Coronary artery (tissue), 2 donors: ENCODE measurements around the gene ARHGAP45.
A peak's percentile ranks its signal among the peaks of the same experiment; 100 is the strongest.

Experiments
- DNase-seq: peaks from one replicate; pipeline ENCODE4 v3.0.0-alpha.2; 2017; ENCODE audit warnings: low spot score
- H3K27ac ChIP-seq, 2 donors: fragments of 200-600 bp; sonication (generic); one replicate each; pipeline ENCODE4 v1.5.1; 2016 to 2019
- H3K4me3 ChIP-seq: fragments of 200-600 bp; sonication (generic); 2 replicates; pipeline ENCODE4 v1.5.1; 2016; ENCODE audit warnings: mild to moderate bottlenecking, moderate library complexity
- TF ChIP-seq, protein P1 (sequence below): fragments of 200-600 bp; sonication (generic); IDR thresholded peaks from one replicate; pipeline ENCODE4 v1.5.1; 2019; ENCODE audit warnings: antibody characterized with exemption

Gene ARHGAP45

DNA sequence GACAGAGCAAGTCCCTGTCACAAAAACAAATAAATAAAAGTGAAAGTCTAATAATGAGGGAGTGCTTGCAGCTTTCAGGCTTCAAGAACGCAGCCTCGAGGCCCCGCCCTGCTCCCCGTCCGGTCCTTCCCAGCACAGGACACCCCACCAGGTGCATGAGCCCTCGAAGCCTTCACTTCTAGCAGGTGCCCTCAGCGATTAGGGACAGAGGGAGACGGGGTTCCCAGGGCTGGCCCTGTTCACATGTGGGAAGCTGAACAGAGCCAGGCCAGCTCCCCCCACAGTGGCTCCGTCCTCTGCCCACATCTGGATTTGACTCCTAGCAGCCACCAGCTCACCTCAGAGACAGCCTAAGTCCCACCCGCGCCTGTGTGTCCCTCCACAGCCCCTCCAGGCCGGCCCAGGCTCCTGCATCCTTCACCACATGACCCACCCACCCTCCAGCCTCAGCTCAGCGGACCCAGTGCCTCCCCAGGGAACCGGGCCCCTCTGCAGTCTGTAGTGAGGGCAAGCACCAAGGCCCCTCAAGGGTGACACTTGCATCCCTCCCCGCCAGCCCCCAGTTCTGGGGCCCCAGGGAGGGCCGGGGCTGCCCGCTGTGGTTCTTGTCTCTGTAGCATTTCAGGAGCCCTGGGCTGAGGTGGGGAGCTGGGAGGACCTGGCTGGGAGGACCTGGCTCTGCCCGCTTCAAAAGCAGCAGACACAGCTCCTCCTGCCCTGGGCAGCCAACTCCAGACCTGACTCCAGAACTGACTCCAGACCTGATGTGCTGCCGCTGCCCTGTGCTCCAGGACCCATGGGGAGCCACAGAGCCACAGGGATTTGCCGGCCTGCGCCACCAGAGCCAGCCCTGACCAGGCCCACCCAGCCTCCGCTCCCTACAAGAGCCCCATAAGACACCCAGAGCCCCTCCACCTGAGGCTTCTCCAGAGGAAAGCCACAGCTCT is 64.1 kb downstream of the ARHGAP45 start:
- TF ChIP-seq, protein P1, sequence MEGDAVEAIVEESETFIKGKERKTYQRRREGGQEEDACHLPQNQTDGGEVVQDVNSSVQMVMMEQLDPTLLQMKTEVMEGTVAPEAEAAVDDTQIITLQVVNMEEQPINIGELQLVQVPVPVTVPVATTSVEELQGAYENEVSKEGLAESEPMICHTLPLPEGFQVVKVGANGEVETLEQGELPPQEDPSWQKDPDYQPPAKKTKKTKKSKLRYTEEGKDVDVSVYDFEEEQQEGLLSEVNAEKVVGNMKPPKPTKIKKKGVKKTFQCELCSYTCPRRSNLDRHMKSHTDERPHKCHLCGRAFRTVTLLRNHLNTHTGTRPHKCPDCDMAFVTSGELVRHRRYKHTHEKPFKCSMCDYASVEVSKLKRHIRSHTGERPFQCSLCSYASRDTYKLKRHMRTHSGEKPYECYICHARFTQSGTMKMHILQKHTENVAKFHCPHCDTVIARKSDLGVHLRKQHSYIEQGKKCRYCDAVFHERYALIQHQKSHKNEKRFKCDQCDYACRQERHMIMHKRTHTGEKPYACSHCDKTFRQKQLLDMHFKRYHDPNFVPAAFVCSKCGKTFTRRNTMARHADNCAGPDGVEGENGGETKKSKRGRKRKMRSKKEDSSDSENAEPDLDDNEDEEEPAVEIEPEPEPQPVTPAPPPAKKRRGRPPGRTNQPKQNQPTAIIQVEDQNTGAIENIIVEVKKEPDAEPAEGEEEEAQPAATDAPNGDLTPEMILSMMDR, result no peak
- H3K4me3 ChIP-seq, result peak overlapping the region; percentile 76
- peak overlapping the region; percentile 69 to 94 for H3K27ac ChIP-seq
- DNase-seq, result no peak

GRCh38 chr19:1131718-1132551 is 65.0 kb downstream of the ARHGAP45 start:
- Histone ChIP-seq H3K27ac (peak overlapping the region; percentile 69 to 94), H3K4me3 (peak overlapping the region; percentile 76)
- peak; percentile 91 for DNase-seq
- TF ChIP-seq, protein P1, result no peak

DNA sequence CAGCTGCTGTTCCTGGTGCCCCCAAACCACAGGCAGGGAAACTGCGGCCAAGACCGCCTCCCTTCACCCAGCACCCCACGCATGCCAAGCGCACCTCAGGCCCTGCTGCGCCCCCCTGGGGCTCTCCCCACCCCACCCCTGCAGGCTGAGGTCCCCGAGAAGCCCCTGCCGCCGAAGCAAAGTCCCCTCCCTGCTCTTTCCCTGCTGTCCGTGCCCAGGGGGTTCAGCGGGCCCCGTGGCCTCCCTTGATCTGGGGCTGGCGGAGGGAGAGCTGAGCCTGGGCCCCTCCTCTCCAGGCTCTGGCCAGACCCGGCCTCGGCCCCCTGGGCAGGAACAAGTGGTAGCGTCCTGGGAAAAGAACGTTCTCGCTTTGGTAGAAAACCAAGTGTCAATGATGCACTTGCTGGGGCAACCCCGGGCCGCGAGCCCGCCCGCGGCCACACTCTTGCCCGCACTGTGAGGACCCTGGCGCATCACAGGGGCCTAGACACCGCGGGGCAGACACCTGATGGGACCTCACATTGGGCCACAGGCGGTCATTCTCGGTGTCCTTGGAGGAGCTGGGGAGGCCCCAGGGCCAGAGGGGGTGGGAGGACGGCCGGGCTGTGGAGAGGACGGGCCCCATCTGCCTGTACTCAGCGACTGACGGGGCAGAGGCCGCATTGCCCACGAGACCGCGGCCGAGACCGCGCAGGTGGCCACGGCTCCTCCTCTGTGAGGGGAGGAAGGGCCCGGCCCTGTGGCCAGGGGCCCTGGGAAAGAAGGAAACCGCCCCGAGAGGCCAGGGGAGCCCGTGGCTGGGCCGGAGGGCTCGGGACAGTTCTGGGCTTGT is 65.8 kb downstream of the ARHGAP45 start:
- Histone ChIP-seq H3K4me3 (peak overlapping the region; percentile 76), H3K27ac (peak overlapping the region; percentile 69 to 94)
- TF ChIP-seq, protein P1, result no peak
- no peak for DNase-seq

GRCh38 chr19:1133471-1133929 is 66.5 kb downstream of the ARHGAP45 start:
- Histone ChIP-seq H3K27ac (peak overlapping the region; percentile 3 to 94), H3K4me3 (no peak overlapping the region)
- TF ChIP-seq, protein P1, result no peak
- DNase-seq, result no peak

DNA sequence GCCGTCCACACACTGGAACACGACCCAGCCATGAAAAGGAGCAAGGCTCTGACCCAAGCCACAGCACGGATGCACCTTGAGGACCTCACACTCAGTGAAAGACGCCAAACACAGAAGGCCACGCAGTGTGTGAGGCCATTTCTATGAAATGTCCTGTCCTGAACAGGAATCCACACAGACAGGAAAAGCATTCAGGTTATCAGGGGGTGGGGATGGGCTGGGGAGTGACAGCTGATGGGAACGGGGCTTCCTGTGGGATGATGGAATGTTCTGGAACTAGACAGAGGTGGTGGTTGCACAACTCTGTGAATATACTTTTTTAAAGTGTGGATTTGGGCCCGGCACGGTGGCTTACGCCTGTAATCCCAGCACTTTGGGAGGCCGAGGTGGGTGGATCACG is 67.5 kb downstream of the ARHGAP45 start:
- TF ChIP-seq, protein P1, result no peak
- Histone ChIP-seq H3K27ac (peak overlapping the region in 1 of 2 donors; percentile 94), H3K4me3 (no peak overlapping the region)
- no peak for DNase-seq

DNA sequence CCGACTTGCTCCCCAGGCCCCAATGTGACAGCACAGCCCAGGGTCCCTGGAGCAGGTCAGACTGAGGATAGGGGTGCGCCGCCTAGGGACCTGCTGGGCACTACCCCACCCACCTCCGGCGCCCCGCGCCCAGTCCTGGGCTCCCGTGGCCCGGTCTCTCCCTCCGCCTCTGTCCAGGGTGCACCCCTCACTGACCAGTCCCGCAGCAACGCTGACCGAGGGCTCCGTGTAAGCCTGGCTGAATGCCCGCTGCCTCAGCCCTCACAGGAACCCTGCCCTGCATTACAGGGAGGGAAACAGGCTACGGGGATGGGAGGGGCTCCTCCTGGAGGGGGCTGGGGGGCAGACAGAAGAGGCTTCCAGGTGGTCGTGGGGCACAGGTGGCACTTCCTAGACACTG is 68.5 kb downstream of the ARHGAP45 start:
- Histone ChIP-seq H3K4me3 (no peak overlapping the region), H3K27ac (peak overlapping the region in 1 of 2 donors; percentile 58)
- TF ChIP-seq, protein P1, result no peak
- no peak for DNase-seq
